HG03442 (cell line): ENCODE data around the gene LRRC1.

Experiments
- ATAC-seq: cut with Tn5 transposase; IDR thresholded peaks from one replicate; pipeline ENCODE4 v1.9.1; 2021; ENCODE audit warnings: mild to moderate bottlenecking, moderate library complexity; ENCODE audit not compliant: unreplicated experiment

Gene LRRC1

DNA sequence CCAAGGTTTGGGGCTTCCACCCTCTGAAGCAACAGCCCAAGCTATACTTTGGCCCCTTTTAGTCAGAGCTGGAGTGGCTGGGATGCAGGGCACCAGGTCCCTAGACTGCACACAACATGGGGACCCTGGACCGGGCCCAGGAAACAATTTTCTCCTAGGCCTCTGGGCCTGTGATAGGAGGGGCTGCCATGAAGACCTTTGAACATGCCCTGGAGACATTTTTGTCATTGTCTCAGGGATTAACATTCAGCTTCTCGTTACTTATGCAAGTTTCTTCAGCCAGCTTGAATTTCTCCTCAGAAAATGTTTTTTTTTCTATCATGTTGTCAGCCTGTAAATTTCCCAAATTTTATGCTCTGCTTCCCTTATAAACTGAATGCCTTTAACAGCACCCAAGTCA is 82.3 kb downstream of the LRRC1 start:
- ATAC-seq = no peak

- ATAC-seq = no peak
Measured at GRCh38 chr6:53878808-53879207, 84.0 kb downstream of the LRRC1 start.

DNA sequence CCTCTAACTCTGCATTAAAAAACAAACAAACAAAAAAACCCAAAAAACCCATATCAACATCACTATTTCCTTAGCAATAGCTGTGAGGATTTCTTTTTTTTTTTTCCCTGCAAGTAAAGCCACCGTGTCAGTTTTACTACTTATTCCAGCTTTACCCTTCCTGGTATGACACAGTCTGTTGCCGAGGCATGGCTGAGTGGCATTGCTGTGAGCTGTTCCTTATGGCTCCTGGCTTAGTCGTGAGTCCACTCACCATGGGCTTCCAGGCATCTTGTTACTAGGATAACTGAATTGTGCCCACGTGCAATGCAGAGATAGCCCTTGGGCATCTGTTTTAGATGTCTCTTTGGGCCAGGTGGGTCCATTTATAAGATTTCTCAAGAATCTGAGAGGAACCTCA is 84.8 kb downstream of the LRRC1 start:
- no peak for ATAC-seq

DNA sequence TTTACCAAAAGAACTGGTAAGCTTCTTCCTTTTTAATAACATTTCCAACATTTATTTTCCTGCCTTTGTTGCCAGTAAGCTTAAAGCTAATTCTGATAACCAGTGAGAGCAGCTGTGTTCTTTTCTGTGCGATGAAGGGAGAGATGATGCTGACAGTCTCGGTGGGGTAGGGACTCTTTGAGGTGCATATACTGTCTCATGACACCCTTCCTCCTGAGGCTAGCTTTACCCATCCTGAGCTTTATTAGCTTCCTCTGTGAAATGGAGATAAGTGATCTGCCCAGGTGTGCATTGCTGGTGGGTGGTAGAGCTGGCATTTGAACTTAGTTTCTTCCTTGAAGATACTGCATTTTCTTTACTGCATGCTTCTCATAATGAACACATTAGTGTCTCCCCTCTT is 92.5 kb downstream of the LRRC1 start:
- no peak for ATAC-seq

- no peak for ATAC-seq
Measured at GRCh38 chr6:53888931-53889330, 94.1 kb downstream of the LRRC1 start.

DNA sequence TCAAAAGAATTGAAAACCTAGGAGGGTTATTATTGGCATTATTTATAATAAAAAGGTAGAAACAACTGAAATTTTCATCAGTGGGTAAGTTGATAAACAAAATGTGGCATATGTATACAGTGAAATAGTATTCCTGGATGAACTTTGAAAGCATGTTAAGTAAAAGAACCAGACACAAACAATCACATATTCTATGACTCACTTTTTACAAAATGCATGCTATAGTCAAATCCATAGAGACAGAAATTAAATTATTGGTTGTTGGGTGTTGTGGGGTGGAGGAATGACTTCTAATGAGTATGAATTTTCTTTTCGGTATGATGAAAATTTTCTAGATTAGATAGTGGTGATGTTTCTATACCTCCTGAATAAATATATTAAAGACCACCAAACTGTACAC is 94.6 kb downstream of the LRRC1 start:
- no peak for ATAC-seq

- peak; percentile 46 for ATAC-seq
Measured at GRCh38 chr6:53892707-53893106, 97.9 kb downstream of the LRRC1 start.

- peak; percentile 66 for ATAC-seq
Measured at GRCh38 chr6:53894091-53894490, 99.3 kb downstream of the LRRC1 start.

DNA sequence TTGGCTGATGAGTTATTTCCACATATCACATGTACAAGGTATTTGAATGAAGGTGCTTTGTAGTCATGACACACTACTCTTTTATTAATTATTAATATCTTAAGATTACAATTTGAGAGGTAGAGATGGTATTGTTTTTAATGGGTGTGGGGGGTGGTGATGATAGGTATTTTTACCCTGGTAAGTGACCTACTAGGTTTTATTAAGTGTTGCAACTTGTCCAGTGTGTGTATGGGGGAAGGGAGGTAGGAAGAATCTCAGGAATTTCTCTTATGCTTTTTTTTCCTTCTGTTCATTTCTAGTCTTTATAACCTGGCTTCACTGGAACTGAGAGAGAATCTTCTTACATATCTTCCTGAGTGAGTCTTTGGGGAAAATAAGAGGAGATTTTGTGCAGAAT is 101.4 kb downstream of the LRRC1 start:
- ATAC-seq = no peak

- ATAC-seq = no peak
Measured at GRCh38 chr6:53898026-53898795, 103.4 kb downstream of the LRRC1 start.

DNA sequence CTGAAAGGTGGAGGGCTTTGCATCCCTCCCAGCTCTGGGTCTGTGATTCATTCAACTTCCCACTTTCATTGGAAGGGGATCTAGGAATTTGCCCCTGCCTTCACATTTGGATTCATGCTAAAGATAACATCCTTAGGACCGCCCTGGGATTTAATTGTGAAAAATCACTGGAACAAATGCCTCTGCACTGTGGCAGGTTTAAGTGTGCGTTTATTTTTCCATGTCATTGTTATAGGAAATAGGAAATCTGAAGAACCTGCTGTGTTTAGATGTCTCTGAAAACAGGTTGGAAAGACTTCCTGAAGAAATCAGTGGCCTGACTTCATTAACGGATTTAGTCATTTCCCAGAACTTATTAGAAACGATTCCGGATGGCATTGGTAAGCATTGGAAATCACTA is 104.7 kb downstream of the LRRC1 start:
- ATAC-seq = no peak

DNA sequence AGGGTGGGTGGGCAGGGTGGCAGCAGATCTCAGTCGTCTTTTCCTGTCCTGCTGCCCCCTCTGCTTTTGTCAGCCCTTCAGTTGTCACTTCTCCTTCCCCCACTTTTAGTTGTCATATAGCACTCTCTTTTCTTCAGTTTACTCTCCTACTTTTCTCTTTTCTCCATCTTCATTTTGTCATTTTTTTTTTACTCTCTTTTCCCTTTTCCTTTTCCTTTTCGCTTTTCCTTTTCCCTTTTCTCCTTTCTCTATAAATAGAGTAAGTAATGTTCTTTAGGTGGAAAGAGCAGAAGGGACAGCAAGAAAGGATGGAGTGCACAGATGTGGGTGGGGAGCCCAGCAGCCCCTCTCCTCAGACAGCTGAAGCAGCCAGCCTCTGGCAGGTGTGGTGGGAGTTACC is 108.6 kb downstream of the LRRC1 start:
- no peak for ATAC-seq

- ATAC-seq = no peak
Measured at GRCh38 chr6:53906103-53906502, 111.3 kb downstream of the LRRC1 start.

GRCh38 chr6:53906842-53907241 is 112.0 kb downstream of the LRRC1 start:
- ATAC-seq = no peak

GRCh38 chr6:53910834-53911233 is 116.0 kb downstream of the LRRC1 start:
- ATAC-seq = no peak

- no peak for ATAC-seq
Measured at GRCh38 chr6:53912661-53913060, 117.9 kb downstream of the LRRC1 start.

DNA sequence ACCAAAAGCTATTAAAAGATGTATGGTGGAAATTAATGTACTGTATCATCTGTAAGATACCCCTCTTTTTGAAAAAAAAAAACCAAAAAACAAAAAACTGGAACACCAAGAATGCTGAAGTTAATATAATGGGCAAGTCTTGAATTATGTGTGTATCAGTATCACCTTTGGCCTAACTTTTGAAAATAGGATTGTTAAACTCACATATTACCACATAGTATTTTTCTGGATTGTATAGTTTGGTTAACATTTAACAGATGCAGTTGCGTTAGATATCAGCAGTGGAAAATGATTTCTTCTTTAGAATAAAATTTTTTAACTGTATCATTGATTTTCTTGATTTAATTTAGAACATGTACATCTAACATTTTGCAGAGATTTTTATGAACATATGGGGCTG is 118.5 kb downstream of the LRRC1 start:
- ATAC-seq = no peak

DNA sequence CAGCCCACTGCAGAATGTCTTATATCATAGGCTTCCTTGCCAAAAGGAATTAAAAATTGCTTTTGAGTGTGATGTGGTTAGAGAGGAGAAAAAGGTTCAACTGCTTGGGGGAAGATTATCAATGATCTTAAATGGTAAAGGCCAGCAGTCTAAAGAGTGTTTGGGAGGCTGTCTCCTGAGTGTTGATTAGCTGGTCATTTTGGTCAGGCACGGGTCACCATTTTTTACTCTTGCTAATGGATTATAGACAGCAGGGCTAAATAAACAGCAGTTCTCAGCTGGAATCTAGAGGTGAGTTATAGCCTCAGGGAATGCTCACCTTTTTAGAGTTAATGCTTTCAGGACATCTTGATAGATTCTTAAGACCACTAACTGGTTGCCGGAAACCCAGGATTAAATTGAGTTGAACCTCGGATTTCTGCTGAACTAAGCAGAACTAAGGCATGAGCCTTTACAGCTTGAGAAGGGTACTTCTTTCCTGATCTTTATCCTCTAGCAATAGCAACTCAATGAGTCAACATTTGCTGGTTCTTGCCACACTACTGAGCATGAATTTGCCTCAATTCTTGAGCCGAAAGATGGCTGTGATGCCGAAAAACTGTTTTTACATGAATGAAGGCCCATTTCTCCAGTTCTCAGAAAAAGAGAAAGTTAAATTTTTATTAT is 120.4 kb downstream of the LRRC1 start:
- no peak for ATAC-seq

DNA sequence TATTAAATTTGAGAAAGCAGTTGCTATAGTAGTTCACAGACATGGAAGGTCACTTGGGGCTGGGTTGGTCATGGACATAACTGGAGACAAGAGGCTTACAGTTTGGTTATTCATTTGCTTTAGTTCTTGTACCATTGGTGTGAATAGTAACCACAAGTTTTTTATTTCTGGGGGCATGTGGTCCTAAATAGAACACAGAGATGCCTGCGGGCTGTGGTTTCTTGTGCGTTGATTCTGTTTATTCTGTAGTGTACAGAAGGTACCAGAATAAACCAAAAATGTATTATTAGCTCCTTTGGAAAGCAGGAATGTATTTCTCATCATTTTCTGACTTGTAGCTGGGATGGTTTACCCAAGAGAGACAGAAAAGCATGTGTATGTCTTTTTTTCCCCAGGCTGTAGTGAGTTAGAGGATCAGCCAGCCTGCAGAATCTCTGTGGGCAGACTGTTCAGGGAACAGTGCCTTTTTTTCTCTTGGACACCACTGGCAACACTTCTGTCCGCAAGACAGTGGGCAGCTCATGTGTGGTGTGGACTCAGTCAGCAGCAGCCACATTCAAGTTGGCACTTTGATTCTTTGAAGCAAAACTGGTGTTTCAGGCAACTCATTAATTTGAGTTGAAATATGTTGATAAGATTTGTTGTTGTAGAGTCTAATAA is 122.1 kb downstream of the LRRC1 start:
- ATAC-seq = no peak

DNA sequence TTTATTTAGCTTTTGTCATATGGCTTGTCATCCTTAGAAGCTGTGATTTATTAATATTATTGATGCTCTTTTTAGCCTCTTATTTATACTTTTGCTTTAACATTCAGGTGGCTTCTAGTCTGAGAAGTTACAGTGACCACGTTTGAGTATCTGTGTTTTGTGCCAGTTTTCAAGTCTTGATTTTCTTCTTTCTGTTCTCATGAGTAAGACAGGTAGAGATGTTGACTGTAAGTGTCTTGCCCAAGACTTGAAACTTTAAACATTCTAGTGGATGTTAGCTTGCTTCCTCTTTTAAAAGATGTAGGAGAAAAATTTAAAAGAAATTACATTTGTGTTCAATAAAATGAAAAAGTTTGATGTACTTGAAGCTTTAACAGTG is 122.6 kb downstream of the LRRC1 start:
- no peak for ATAC-seq

DNA sequence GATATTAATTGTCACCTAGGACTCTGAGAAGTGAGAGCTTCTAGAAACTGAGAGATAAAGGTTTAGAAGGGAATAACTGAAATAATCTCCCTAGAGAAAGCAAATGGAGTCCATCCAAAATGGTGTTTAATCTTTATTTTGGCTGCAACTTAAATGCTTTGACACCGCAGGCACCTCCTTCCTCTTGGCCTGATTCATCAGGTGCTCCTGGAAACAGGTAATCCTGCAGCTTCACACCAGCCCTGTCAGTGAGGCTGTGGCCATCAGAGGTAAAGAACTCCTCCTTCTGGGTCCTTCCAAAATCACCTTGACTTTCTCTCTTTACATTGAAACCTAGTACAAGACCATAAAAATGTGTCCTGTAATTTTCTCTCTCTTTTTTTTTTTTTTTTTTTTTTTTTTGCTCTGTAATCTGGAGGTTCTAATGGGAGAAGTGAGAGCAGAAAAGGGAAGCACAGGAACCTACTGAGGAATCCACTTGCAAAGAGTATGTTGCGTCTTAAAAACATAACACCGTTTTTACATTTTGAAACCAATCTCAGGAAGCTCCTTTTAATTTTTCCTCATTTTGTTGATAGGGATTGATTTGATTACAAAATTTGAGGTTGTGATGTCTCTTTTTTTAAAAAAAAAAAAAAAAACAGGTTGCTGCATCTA is 124.2 kb downstream of the LRRC1 start:
- ATAC-seq = no peak
